Colonic mucosa (tissue), 4 donors: ENCODE measurements around the gene NIT1. TPM values are rescaled to one million over a fixed set of nuclear protein-coding genes. Genes with fewer than 3 reads are reported as not detected.
A peak's percentile ranks its signal among the peaks of the same experiment; 100 is the strongest.

Source experiments
- DNase-seq: peaks from one replicate; pipeline ENCODE4 v3.0.0-alpha.2; 2020
- H3K27ac ChIP-seq: fragments of 200-600 bp; one replicate; pipeline ENCODE4 v1.8.0; 2021
- H3K27me3 ChIP-seq: fragments of 200-600 bp; one replicate; pipeline ENCODE4 v1.8.0; 2021
- H3K36me3 ChIP-seq: fragments of 200-600 bp; one replicate; pipeline ENCODE4 v1.8.0; 2021
- H3K4me1 ChIP-seq: fragments of 200-600 bp; one replicate; pipeline ENCODE4 v1.8.0; 2021; ENCODE audit warnings: mild to moderate bottlenecking
- H3K4me3 ChIP-seq: fragments of 200-600 bp; one replicate; pipeline ENCODE4 v1.8.0; 2021
- H3K9ac ChIP-seq, 2 donors: one replicate each; pipeline ENCODE4 v1.7.0; 2013; ENCODE audit warnings: control low read depth in 2 of 2, low read depth in 2 of 2, low read length in 2 of 2
- H3K9me3 ChIP-seq: fragments of 200-600 bp; one replicate; pipeline ENCODE4 v1.8.0; 2021
- CTCF ChIP-seq: fragments of 200-600 bp; IDR thresholded peaks from one replicate; pipeline ENCODE4 v1.8.0; 2022; ENCODE audit warnings: antibody characterized with exemption, mild to moderate bottlenecking
- intact Hi-C: fragments of 100-400 bp; cut with DNase I; formaldehyde crosslinking; loops from one replicate; pipeline ENCODE4 v1.14.1; 2022
- total RNA-seq, 2 donors: library from RNA; stranded (reverse); fragmentation: NEBNext Ultra II Directional in 1 of 2; extraction: Animal tissue kit (Norgen Biotek cat#: 25700) in 1 of 2; gene quantifications; one replicate each; pipeline ENCODE4 v1.2.1, GENCODE V29; 2021
- donor health status: healthy.
- donor health status: DM: no; HTN: no; CAD: no.
- donor health status: DM: no; HTN: no; CAD: no.

NIT1 gene
- total RNA-seq: 10 to 100 TPM; 58.8 to 84.4 TPM

- TF ChIP-seq CTCF: no peak
- Histone ChIP-seq H3K27ac (peak within 1 kb of the TSS; percentile 95), H3K4me1 (peaks cover 11% of the 10 kb centered on the region), H3K27me3 (no peaks in the 10 kb centered on the region), H3K9ac (peak within 1 kb of the TSS; percentile 92 to 100), H3K36me3 (peaks cover 4% of the 10 kb centered on the region), H3K9me3 (no peaks in the 10 kb centered on the region), H3K4me3 (peak within 1 kb of the TSS; percentile 96)
- DNase-seq: peak; percentile 89
- intact Hi-C loops: no loop called here
These were observed at the start of gene NIT1, which contains the start of gene PFDN2 for GRCh38 chr1:161117759-161118581. NIT1 (plus strand) TSS chr1:161118105; CDS start chr1:161118177, 72 bp downstream. PFDN2 (minus strand) TSS chr1:161118037; CDS start chr1:161118026, 11 bp downstream.

- H3K36me3 ChIP-seq: no peaks in the 10 kb centered on the region
- no peaks in the 10 kb centered on the region for H3K27me3 ChIP-seq
- TF ChIP-seq CTCF: no peak
- peak overlapping the region; percentile 82 for H3K27ac ChIP-seq
- no peaks in the 10 kb centered on the region for H3K9me3 ChIP-seq
- peak overlapping the region; percentile 33 for H3K4me3 ChIP-seq
- intact Hi-C loops: no loop called here
- peak overlapping the region; percentile 40 to 58 for H3K9ac ChIP-seq
- H3K4me1 ChIP-seq: no peaks in the 10 kb centered on the region
- peak; percentile 67 for DNase-seq
These were observed 49.3 kb upstream of the NIT1 start for GRCh38 chr1:161068306-161069234.

- no peak for DNase-seq
- Histone ChIP-seq H3K4me1 (no peaks in the 10 kb centered on the region), H3K27ac (peak overlapping the region; percentile 82), H3K27me3 (no peaks in the 10 kb centered on the region), H3K4me3 (peak overlapping the region; percentile 33), H3K9me3 (no peaks in the 10 kb centered on the region), H3K9ac (peak overlapping the region; percentile 26 to 58), H3K36me3 (no peaks in the 10 kb centered on the region)
- no peak for TF ChIP-seq CTCF
- intact Hi-C loops: no loop called here
These were observed 48.7 kb upstream of the NIT1 start for GRCh38 chr1:161069241-161069640.

GRCh38 chr1:161069731-161070270, 48.1 kb upstream of the NIT1 start, which contains the start of gene ARHGAP30:
ARHGAP30 (minus strand) TSS chr1:161069891; CDS start chr1:161069624, 267 bp downstream.
- no peaks in the 10 kb centered on the region for H3K9me3 ChIP-seq
- H3K9ac ChIP-seq: peak within 1 kb of the TSS; percentile 26 to 58
- peak within 1 kb of the TSS; percentile 82 for H3K27ac ChIP-seq
- no peaks in the 10 kb centered on the region for H3K36me3 ChIP-seq
- no peak for TF ChIP-seq CTCF
- peak; percentile 72 for DNase-seq
- H3K4me3 ChIP-seq: peak within 1 kb of the TSS; percentile 33
- no peaks in the 10 kb centered on the region for H3K4me1 ChIP-seq
- intact Hi-C loops: no loop called here
- H3K27me3 ChIP-seq: no peaks in the 10 kb centered on the region

GRCh38 chr1:161070761-161071160, 47.1 kb upstream of the NIT1 start:
- intact Hi-C loops: no loop called here
- no peak overlapping the region for H3K27ac ChIP-seq
- DNase-seq: no peak
- no peak overlapping the region for H3K9ac ChIP-seq
- no peaks in the 10 kb centered on the region for H3K27me3 ChIP-seq
- no peaks in the 10 kb centered on the region for H3K9me3 ChIP-seq
- no peak overlapping the region for H3K4me3 ChIP-seq
- H3K36me3 ChIP-seq: no peaks in the 10 kb centered on the region
- no peaks in the 10 kb centered on the region for H3K4me1 ChIP-seq
- no peak for TF ChIP-seq CTCF
